Retinal pigment epithelial cell (primary cell): ENCODE measurements around the gene CCDC71L.
"Not testable (repeated sequence)": the region's sequence is repeated elsewhere in the genome, so short reads cannot be mapped to it uniquely, and the experiment has no call there.

Source experiments
- DNase-seq: peaks from one replicate; pipeline ENCODE4 v3.0.0-alpha.2; 2010; ENCODE audit warnings: low read depth
- H3K4me3 ChIP-seq: 2 replicates; pipeline ENCODE4 v1.5.1; 2011; ENCODE audit warnings: mild to moderate bottlenecking, low read length, control low read depth, moderate library complexity
- TF ChIP-seq, protein P1 (sequence below): conservative IDR thresholded peaks from 2 replicates; pipeline ENCODE4 v1.5.1; 2011; ENCODE audit warnings: low read depth, low read length, control low read depth, inconsistent platforms

The CCDC71L gene

DNA sequence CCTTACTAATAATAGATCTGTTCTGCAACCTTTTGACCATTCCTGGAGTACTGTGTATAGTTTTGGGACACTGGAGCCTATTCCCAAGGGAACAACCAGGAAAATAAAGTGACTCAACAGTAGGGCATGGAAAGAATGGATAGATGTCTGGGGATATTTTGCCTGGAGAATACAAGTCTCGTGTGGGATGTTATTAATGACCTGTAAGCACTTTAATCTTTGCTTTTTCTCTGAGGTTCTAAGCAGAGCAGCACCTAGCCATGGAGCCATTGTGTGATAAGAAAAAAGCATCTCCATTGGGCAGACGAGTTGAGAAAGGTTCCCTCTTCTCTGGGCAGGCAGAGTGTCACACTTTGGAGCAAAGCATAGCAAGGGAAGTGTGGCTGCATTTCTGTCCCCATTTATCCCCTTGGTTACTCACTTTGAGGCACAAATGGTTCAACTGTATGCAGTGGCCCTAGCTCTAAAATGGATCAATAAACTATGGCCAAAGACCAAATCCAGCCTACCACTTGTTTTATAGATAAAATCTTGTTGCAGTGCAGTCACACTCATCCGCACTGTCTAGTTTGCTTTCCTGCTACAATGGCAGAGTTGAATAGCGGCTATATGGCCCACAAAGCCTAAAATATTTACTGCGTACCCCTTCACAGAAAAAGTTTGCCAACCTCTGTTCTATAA, 21.0 kb upstream of the CCDC71L start:
- TF ChIP-seq, protein P1, sequence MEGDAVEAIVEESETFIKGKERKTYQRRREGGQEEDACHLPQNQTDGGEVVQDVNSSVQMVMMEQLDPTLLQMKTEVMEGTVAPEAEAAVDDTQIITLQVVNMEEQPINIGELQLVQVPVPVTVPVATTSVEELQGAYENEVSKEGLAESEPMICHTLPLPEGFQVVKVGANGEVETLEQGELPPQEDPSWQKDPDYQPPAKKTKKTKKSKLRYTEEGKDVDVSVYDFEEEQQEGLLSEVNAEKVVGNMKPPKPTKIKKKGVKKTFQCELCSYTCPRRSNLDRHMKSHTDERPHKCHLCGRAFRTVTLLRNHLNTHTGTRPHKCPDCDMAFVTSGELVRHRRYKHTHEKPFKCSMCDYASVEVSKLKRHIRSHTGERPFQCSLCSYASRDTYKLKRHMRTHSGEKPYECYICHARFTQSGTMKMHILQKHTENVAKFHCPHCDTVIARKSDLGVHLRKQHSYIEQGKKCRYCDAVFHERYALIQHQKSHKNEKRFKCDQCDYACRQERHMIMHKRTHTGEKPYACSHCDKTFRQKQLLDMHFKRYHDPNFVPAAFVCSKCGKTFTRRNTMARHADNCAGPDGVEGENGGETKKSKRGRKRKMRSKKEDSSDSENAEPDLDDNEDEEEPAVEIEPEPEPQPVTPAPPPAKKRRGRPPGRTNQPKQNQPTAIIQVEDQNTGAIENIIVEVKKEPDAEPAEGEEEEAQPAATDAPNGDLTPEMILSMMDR = no peak
- no peak for DNase-seq
- no peak overlapping the region for H3K4me3 ChIP-seq

DNA sequence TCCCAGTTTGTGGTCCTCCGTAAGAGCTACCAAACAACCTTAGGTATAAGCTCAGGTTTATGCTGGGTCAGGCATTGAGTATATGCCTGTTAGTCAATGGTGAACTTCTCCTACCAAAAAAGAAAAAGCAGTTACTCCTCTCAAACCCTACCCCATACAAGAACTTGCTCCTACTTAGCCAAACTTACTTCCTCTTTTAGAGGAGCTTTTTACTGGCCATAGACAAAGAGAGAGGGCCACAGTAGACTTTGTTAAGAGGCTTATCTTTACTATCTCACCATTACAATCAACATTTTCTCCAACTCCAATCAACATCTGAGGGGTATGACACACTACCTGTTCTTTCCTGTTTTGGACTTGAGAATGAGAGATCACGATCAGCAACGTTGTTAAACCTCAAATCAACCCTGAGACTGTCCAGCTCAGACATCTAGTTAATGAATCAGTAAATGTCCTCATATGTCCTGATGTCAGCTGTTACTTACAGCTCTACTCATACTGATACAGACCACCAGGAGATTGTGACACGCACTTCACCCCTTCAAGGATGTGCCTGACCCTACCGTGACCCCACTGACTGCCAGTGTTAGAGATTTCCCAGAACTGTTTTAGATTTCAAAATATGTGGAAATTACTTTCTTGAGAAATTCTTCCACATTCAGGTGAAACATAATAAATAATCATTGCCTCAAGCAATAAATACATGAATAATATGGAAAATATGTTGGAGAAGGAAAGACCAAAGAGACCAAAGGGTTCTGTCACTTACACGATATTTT, 18.4 kb upstream of the CCDC71L start:
- TF ChIP-seq, protein P1 = no peak
- DNase-seq = no peak
- no peak overlapping the region for H3K4me3 ChIP-seq

DNA sequence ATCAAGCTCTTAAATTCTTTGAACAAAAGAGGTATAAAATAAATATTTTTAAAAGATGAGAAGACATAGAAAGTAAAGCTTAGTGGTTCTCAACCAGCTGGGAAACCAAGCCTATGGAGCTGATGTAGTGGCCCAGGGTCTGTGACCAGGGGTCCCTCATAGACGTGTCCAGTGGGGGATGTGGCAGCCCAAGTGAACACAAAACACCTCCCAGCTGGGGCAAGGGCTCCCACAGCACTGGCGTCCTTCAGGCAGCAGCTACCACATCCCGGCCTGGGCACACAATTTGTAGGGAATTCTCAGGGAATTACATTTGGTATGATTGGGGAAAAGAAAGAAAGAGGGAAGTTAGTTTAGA, 17.8 kb upstream of the CCDC71L start:
- no peak for DNase-seq
- H3K4me3 ChIP-seq = no peak overlapping the region
- TF ChIP-seq, protein P1 = no peak

DNA sequence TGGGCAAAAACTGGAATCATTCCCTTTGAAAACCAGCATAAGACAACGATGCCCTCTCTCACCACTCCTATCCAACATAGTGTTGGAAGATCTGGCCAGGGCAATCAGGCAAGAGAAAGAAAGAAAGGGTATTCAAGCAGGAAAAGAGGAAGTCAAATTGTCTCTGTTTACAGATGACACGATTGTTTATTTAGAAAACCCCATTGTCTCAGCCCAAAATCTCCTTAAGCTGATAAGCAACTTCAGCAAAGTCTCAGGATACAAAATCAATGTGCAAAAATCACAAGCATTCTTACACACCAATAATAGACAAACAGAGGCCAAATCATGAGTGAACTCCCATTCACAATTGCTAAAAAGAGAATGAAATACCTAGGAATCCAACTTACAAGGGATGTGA, 15.5 kb upstream of the CCDC71L start:
- H3K4me3 ChIP-seq = not testable (repeated sequence)

DNA sequence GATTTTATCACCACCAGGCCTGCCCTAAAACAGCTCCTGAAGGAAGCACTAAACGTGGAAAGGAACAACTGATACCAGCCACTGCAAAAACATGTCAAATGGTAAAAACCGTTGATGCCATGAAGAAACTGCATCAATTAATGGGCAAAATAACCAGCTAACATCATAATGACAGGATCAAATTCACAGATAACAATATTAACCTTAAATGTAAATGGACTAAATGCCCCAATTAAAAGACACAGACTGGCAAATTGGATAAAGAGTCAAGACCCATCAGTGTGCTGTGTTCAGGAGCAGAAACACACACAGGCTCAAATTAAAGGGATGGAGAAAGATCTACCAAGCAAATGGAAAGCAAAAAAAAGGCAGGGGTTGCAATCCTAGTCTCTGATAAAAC, 12.7 kb upstream of the CCDC71L start:
- not testable (repeated sequence) for H3K4me3 ChIP-seq, DNase-seq

More for the DNA sequence above, 15.5 kb upstream of the CCDC71L start:
- not testable (repeated sequence) for DNase-seq

DNA sequence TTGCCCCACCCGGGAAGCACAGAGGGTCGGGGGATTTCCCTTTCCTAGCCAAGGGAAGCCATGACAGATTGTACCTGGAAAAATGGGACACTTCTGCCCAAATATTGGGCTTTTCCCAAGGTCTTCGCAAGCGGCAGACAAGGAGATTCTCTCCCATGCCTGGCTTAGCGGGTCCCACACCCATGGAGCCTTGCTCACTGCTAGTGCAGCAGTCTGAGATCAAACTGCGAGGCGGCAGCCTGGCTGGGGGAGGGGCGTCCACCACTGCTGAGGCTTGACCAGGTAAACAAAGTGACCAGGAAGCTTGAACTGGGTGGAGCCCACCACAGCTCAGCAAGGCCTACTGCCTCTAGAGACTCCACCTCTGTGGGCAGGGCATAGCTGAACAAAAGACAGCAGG, 11.0 kb upstream of the CCDC71L start:
- DNase-seq = not testable (repeated sequence)

DNA sequence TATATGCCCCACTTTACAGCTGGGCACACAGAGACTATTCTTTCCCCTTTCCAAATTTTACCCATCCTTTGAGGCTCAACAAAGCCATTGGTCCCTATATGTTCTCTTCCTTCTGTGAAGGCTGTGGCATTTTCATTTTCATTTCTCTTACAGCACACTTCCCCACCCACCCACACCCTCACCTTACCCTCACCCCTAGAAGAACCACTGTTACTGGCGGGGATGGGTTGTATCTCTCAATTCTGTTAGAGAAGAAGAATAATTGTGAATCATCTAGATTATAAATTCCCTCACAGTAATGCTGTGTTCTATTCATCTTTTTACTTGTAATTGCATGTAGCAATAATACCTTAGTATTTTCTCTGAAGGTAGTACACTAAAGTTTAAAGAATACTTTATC, 10.2 kb upstream of the CCDC71L start:
- H3K4me3 ChIP-seq = no peak overlapping the region
- no peak for DNase-seq
- TF ChIP-seq, protein P1 = no peak

More for the DNA sequence above, 11.0 kb upstream of the CCDC71L start:
- H3K4me3 ChIP-seq = not testable (repeated sequence)

DNA sequence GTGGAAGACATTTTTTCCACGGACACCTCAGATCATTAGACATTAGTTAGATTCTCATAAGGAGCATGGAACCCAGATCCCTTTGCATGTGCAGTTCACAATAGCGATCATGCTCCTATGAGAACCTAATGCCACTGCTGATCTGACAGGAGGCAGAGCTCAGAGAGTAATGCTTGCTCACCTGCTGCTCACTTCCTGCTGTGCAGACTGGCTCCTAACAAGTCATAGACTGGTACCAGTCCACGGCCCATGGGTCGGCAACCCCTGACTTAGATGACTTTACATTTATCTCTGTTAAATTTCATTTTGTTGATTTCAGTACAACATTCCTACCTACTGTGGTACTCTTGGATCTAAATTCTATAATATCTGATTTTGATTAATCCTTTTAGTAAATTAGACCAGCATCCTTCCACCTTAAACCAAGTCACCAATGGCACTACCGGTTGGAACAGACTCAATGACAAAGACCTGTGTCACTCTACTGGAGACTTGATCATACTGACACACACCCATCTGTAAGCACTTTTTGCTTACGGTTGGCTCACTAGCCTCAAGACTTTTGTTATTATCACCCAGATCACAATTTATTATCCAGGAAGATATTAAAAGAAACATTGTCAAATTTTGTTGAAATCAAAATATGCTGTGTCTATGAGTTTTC, 8.0 kb upstream of the CCDC71L start:
- no peak overlapping the region for H3K4me3 ChIP-seq
- no peak for DNase-seq
- TF ChIP-seq, protein P1 = no peak
